ENCODE data around the gene PDGFRB.

PDGFRB gene

DNA sequence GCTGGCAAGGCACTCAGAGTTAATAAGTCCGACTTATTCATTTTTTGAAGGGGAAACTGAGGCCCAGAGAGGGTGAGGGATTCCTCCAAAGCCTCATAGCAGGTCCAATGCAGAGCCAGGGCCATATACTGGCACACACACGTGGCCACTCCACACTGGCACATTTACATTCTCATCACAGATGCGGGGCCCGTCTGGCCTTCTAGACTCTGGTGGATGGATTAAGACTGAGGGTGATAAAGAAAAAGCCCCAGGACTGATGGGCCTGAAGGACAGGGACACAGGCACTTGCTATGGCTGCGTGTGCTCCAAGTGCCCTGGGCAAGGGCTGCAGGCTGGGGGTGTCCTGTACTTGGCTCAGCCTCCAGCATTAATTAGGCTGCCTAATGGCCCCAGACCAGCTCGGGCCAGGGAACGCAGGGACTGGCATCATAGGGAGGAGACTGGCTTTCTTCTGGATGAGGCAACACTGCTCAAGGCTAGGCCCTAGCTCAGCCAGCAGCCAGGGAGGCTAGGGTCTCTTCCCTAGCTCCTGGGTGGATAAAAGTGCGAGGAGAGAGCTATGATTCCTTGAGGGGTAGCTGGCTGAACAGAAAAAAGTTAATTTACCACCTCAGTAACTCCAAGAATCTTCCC is 40.8 kb downstream of the PDGFRB start:
- no peak for DNase-seq (ENCODE audit: low read depth in 2 of 2)

DNA sequence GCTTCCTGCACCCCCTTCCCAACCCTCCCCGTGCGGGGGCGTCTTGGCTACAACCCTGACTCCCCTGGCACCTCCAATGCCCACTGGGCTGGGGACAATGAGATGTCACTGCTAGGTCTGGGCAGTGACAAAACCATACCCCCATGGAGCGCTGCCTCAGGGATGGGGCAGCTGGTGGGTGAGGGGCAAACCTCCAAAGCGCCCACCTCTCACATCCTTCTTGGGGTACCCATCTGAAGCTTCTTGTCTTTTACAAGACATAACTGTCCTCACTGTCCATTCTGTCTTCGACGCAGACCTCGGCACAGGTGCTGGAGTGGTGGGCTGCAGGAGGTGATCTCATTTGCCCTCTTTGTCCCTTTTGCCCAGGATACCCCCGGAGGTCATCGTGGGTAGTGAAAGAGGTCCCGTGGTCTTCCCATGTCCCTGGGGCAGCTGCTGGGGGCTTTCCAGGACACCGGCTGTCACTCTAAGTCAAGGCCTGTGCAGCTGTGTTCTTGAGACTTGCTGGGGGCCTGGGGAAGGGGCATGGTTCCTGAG is 41.5 kb downstream of the PDGFRB start:
- DNase-seq (ENCODE audit: low read depth in 2 of 2) = no peak

DNA sequence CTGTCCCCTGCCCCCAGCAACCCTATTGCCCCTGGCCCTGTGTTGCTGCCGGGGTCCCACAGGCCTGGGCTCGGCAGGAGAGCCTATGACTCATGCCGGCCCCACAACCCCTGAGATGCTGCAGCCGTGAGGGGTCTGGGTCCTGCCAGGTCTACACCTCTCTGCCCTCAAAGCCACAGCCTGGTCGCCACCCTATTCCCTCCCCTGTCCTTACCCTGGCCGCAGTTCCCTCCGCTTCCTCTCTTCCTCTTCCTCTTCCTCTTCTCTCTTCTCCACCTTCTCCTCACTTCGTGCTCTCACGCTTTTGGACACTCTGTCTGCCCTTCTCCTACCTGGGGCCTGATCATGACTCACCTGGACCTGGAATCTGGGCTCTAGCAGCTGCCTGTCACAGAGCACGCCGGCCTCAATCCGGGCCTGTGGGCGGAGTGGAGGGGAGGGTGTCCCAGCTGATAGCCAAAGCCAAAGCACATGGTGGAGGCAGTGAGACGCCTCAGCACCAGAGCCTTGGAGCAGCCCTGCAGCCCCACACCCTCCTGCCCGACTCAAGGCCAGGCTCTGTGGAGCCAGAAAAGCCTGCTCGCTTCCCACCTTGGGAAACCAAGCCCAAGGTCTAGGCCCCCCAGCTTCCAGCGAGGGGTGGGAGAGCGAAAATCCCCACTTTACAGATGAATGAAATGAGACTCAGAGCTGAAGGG is 42.4 kb downstream of the PDGFRB start:
- DNase-seq (ENCODE audit: low read depth in 2 of 2) = no peak

DNA sequence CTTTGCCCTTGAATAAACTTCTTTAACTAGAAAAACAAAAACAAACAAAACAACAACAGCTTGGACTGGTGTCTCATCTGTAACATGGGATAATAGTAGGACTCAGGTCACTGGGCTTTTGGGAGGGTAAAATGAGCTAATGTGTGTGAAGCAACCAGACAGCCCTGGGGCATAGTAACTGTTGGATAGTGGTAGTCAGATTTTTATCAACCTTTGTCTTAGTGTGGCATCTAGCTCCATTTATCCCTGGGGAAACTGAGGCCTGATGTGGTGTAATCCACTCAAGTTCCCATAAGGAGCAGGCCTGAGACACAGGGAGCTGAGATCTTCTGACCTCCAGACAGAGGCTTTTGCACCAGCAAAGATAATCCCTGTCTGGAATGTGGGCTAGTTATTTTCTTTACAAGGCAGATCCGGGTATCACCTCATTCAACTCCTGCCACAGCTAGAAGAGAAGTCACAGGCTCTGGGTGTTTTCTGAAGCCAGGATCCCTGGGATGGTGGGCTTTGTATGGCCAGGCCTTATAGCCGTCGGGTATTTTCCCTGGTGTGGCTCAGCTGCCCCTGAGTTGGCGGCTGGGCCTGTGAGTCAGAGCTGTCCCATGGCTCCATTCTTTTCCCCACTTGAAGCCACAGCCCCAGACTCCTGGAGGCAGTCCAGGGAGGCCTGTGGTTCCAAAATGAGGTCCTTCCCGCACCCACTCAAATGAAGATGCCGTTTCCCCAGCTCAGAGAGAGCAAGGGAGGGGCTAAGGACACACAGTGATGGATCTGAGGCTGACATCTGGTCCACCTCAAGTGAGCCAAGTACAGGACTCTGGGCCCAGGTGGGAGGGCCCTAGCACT is 43.2 kb downstream of the PDGFRB start:
- DNase-seq (ENCODE audit: low read depth in 2 of 2) = no peak

DNA sequence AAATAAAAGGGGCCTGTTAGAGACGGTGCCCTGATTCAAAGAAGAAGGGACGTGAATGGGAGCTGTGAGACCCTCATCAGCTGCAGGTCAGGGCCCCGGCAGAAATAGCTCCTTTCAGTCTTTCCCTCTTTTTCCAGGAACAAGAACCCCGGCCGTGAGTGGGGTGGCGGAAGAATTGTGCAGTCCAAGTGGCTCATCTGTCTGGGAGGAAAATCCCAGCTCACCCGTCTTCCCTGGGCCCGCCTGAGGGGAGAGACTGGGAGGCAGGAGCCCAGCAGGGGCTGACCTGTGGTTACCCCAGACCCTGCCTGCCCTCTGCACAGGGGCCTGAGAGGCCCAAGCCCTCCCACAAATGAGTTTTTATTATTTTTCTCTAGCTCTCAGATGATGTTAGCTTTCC is 44.5 kb downstream of the PDGFRB start:
- DNase-seq (ENCODE audit: low read depth in 2 of 2) = no peak

DNA sequence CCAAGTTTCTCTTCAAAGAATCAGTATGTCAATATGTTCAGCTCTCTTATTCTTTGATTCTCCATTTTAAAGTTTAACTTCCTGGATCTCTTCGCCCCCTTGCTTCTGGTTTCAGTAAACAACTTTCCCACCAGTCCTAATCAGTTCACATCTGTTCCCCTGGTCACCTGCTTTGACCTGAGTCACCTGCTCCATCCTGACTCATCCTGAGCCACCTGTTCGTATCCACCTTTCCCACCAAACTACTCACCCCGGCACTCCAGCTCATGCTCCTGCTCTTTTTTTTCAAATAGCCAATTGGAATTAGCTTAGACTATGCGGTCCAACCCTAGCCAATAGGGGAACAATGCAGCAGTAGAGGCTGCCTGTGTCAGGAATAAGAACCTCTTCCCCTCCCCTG is 45.7 kb downstream of the PDGFRB start:
- no peak for DNase-seq (ENCODE audit: low read depth in 2 of 2)

DNA sequence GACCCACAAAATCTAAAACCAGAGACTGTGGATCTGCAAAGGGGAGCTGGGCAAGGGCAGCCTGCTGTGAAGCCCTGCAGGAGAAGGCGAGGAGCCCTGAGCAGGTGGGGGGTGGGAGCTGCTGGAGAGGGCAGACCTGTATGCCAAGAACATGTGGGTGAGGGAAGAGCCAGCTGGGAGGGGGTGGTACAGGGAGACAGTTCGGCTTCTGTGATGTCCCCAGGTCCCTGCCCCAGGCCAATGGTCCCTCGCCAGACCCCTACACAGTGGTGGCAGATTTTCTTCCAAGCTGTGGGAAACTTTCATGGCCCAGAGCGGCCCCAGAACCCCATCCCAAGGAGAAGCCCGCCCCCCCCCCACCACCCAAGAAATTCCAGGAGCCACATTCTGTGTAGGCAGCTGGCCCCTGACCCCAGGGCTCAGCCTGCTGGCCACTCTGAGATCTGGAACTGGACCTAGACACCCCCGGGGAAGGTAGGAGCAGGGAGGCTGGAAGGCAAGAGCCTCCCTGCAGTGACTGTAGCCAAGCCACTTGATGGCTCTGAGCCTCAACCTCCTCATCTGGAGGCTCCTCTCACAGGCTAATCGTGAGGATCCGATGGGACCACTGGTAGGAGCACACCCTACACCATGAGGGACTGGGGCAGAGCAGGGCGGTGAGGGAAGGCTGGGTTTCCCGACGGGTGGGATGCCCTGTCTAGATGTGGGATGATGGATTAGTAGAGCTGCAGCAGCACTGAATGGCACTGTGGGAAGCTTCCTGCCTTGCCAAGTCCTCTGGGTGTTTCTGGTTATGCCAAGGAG is 46.7 kb downstream of the PDGFRB start:
- no peak for DNase-seq (ENCODE audit: low read depth in 2 of 2)

DNA sequence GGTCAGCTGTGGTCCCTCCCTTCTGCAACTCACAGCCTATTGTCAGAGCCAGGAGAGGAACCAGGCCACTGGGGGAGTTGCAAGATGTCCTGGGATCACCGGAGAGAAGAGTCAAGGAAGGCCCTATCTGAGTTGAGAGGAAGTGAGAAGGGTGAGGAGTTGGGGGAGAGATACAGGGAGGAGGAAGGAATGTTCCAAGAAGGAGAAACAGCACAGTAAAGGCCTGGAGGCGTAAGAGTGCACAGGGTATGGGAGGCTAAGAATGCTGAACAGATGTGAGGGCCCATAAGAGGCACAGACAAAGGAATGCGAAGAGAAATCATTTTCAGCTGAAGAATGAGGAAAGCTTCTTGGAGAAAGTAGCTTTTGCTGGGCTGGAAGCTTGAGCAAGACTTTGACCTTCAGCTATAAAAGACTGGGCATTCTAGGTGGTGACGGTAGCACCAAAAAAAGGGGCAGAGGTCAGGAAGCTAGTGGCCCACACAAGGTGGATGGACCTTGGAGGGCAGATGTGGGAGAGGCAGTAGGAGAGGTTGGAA is 47.7 kb downstream of the PDGFRB start:
- no peak for DNase-seq (ENCODE audit: low read depth in 2 of 2)

DNA sequence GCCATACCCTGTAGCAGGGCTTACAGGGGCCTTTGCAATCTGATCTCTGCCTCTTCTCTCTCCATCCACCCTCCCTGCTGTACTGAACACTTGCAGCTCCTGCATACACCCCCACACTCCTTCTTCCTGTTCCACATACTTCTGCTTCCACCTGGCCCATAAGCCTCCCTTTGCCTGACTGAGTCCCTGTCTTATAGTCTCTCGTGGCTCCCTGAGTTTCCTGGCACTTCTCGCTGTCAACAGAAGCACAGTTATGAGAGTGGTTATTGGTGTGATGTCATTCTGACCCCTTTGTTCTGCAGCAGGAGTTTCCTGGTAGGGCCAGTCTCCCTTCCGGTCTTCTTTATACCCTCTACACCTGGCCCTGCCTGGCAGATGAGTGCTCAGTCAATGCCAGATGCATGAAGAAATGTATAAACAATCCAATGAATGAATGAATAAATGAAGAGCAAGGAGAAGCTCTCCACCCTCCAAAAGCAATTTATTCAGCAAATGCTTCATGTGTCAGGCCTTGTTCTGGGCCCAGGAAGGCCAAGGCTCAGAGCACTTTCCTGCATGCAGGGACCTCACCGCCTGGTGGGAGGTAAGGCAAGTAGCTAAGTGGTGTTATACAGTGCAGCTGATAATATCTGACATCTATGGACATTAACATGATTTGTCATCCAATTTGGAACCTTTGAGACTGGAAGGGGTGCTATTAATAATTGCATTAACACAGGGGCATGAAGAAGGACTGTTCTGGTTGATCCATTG is 48.8 kb downstream of the PDGFRB start:
- no peak for DNase-seq (ENCODE audit: low read depth in 2 of 2)

DNA sequence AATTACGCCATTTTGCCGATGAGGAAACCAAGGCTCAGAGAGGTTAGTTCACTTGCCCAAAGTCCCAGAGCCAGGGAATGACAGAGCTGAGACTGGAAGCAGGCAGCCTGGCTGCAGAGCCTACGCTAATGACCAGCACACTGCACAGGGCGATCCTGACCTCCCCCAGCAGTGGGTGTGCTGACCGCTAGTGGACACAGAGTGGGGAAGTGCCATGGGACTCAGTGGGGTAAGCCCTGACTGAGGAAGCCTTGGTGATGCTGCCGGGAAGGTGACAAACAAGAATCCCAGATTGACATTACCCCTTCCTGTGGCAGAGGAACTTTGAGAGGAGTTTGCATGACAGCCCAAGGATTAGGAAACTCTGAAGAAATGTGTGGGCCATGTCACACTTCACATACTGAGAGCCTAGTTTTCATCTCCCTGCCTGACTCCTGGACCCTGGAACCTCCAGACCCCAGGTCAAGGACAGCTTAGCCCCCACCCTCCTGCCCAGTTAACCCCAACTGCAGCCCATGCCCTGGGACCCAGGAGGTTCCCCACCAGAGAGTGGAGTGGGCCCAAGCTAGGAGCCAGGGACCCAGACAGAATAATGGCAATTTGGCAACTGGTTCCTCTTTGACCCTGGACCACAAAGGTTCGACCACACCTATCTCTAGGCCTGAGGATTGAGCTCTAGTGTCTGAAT is 49.6 kb downstream of the PDGFRB start:
- no peak for DNase-seq (ENCODE audit: low read depth in 2 of 2)

DNA sequence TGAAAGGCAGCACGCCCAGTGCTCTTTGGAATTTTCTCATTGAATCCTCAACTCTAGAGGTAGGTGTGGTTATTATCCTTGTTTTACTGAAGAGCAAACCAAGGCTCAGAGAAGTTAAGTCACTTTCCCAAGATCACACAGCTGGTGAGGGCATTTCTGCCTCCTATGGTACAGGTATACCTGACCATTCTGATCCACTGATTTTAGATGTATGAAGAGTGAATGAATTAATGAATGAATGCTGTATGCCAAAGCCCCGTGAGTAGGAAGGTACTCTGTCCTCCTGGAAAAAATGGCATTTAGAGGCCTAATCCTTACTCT is 51.1 kb downstream of the PDGFRB start:
- no peak for DNase-seq (ENCODE audit: low read depth in 2 of 2)

DNA sequence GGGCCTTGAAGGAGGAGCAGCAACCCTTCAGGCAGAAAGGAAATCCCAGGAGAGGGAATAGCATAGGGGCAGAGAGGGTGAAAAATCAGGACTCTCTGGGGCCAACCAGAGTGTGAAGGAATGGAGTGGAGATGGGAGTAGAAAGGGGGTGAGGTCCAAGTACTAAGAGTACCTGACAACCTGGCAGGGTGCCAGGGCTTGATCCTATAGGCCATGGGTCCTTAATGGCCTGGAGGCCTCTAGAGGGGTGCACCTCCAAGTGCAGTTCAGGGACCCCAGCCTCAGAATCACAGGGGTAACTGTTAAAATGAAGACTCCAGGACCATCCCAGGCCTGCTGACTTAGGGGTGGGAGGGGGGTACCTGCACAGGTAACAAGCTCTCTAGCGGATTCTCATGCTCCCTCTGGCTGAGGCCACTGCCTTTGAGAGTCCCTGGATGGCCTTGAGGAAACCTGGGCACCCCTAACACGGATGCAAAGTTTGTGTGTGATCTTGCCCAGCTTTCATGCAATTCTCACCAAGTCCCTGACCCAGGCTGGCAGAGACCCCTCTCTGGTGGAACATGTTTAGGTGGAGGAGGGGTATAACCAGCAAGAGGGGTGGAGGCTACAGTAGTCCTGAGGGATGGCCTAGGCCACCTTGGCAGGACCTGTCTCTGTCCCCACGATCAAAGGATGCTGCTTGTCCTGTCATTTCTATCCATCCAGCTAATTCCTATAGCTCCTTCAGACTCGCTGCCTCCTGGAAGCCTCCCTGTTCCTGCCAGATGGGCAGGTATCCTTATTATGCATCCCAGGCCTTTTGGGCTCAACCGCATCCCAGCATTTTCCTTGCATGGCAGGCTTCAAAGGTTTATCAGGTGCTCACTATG is 51.7 kb downstream of the PDGFRB start:
- no peak for DNase-seq (ENCODE audit: low read depth in 2 of 2)

DNA sequence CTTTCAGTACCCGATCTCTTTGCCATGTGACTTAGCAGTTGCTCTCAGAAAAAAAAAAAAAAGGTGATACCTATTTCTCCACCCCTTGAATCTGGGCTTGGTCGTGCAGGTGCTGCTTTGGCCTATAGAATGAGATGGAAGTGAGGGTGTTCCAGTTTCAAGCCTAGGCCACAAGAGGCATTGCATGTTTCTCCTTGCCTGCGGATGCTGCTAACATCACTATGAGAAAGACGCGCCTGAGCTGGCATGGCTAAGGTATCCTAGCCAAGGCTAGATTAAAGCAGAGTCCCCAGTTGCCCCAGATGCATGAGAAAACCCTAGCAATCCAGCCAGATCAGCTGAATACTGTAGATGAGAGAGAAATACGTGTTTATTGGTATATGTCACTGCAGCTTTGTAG is 54.6 kb downstream of the PDGFRB start:
- DNase-seq (ENCODE audit: low read depth in 2 of 2) = no peak

DNA sequence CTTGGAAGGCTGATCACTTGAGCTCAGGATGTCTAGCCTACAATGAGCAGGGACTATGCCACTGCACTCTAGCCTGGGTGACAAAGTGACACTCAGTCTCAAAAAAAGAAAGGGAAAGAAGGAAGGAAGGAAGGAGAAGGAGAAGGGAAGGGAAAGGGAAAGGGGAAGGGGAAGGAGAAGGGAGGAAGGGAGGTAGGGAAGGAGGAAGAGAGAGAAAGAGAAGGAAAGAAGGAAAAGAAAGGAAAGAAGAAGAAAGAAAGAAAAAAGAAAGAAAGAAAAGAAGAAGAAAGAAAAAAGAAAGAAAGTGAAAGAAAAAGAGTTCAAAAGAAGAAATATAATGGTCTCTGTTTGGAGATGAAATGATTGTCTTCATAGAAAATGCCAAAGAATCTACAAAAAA is 58.5 kb downstream of the PDGFRB start:
- no peak for DNase-seq (ENCODE audit: low read depth in 2 of 2)

DNA sequence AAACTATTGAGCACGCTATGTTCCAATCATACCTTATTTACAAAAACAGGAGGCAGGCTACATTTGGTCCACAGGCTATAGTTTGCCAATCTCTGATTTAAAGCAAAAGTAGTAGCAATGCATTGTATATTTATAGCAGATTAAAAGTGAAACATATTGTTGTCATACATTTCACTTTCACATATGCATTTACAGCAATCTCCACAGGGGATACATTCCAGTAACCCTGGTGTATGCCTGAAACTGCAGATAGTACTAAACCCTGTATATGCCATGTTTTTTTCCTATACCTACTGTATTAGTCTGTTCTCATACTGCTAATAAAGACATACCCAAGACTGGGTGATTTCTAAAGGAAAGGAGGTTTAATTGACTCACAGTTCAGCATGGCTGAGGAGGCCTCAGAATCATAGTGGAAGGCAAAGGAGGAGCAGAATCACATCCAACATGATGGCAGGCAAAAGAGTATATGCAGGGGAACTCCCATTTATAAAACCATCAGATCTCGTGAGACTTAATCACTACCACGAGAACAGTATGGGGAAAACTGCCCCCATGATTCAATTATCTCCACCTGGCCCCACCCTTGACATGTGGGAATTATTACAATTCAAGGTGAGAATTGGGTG is 63.4 kb downstream of the PDGFRB start:
- no peak for DNase-seq (ENCODE audit: low read depth in 2 of 2)

DNA sequence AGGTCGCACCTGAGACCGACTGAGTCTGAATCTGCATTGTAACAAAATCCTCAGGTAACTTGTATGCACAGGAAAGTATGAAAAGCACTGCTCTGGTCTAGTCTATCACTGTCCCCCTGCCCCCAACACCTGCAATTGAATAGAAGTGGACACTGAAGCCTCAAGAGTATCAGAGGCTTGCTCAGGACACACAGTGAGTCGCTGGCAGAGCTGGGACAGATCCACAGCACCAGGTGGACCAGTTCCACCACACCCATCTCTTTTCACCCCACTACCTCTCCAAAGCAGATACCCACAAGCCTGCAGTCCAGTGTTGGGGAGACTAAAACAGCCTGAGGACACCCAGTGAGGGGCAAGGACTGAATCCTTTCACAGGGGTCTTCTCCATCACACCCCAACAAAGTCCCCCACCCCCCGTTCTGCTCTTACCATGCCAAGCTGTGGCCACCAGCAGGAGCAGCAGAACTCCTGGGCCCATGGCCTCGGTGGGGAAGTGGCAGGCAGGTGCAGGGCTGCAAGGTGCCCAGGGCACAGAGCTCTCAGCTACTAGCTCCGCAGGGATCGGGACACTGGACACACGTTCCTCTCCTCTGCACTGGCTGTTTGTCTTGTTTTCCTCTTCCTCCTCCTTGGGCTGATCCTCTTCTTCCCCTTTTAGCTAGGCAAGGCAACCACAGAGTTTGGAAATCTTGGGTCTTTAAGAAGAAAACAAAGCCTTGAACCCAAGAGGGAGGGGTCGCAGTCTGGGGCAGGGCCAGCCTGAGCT is 69.5 kb downstream of the PDGFRB start, which contains the start of gene CSF1R:
CSF1R (minus strand) TSS at position 605 of the 766 bp plus-strand sequence; CDS start at position 478, 127 bp downstream.
- no peak for DNase-seq (ENCODE audit: low read depth in 2 of 2)

DNA sequence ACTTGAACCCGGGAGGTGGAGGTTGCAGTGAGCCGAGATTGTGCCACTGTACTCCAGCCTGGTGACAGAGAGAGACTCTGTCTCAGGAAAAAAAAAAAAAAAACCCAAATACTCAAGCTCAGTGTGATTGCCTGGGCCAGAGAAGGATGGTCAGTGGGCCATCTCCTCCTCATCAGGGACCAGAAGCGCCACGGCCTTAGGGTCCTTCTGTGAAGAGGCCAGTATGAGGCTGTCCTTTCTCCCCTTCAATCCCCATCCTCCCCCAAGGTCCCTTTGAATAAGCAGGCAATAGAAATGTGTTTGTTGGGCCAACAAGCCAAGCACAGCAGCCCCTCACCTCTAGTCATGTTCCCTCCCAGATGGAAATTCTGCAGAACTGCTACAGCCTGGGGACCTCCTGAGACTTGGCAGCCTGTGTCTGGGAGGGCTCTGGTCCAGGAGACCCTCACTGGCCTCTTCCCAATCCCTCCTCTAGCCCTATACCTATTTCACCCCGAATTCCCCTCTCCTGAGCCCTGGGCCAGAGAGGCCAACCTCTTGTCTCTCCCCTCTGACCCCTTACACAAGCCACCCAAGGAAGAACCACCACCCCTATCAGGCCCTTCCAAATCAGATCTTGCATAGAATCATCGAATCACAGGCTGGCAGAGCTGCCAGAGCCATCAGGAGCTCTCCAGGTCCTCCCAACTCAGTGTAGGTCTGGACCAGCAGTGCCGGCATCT is 70.3 kb downstream of the PDGFRB start:
- no peak for DNase-seq (ENCODE audit: low read depth in 2 of 2)

Measured in stimulated activated CD4-positive, alpha-beta T cell treated with anti-CD3 and anti-CD28 coated beads, Interleukin-12 subunit alpha, Interleukin-12 subunit beta, amount 100 ng/mL, for 24 hours (primary cell).